ENCODE measurements around the gene PHOX2A. TPM values are rescaled to one million over a fixed set of nuclear protein-coding genes. Genes with fewer than 3 reads are reported as not detected.

Gene PHOX2A
- total and polyA plus RNA-seq, 2 donors (not counting 1 experiment from before 2014, with no cell fraction given), result not detected

- no peaks in the 10 kb centered on the region for H3K9me3 ChIP-seq (ENCODE audit: control insufficient read depth, insufficient read depth, low read depth, low read length)
- peaks cover 44% of the 10 kb centered on the region for H3K36me3 ChIP-seq (ENCODE audit: control insufficient read depth, insufficient read depth, low read length)
- H3K4me1 ChIP-seq (ENCODE audit: control insufficient read depth, extremely low read depth, insufficient read depth, low read length), result peaks cover 3% of the 10 kb centered on the region
- H3K27ac ChIP-seq (ENCODE audit: insufficient read depth, low read length), result no peak overlapping the region
- no peak for DNase-seq (ENCODE audit: low read depth in 2 of 2)
- no peak overlapping the region for H3K4me2 ChIP-seq (ENCODE audit: extremely low read depth, insufficient read depth, low read length)
- no peak overlapping the region for H2AFZ ChIP-seq (ENCODE audit: low read length)
- no peak overlapping the region for H3K9ac ChIP-seq (ENCODE audit: insufficient read depth, low read length)
- H4K20me1 ChIP-seq (ENCODE audit: control insufficient read depth, extremely low read depth, insufficient read depth, low read length), result peaks cover 2% of the 10 kb centered on the region
- no peaks in the 10 kb centered on the region for H3K27me3 ChIP-seq (ENCODE audit: control insufficient read depth, insufficient read depth, low read length)
- H3K4me3 ChIP-seq (replicated peaks in 1 of 4; ENCODE audit: control extremely low read depth in 1 of 4, insufficient read depth in 1 of 4, low read depth in 3 of 4, low read length in 4 of 4), result no peak overlapping the region
- no peaks in the 10 kb centered on the region for H3K79me2 ChIP-seq (ENCODE audit: control insufficient read depth, insufficient read depth, low read length)
- TF ChIP-seq EZH2 (IDR thresholded peaks at IDR 0.05; ENCODE audit: low read length, missing control alignments) (no peak), CTCF (conservative IDR thresholded peaks at IDR 0.05 in 1 of 2, IDR thresholded peaks at IDR 0.05 in 1 of 2; ENCODE audit: low read depth in 1 of 2, low read length in 2 of 2) (no peak)
Measured at GRCh38 chr11:72235351-72236057, 8.5 kb downstream of the PHOX2A start.

GRCh38 chr11:72234920-72235319 is 9.1 kb downstream of the PHOX2A start:
- no peak for TF ChIP-seq EZH2 (IDR thresholded peaks at IDR 0.05; ENCODE audit: low read length, missing control alignments)
- no peak for TF ChIP-seq CTCF (conservative IDR thresholded peaks at IDR 0.05 in 1 of 2, IDR thresholded peaks at IDR 0.05 in 1 of 2; ENCODE audit: low read depth in 1 of 2, low read length in 2 of 2)
- Histone ChIP-seq H3K4me1 (ENCODE audit: control insufficient read depth, extremely low read depth, insufficient read depth, low read length) (peaks cover 3% of the 10 kb centered on the region), H4K20me1 (ENCODE audit: control insufficient read depth, extremely low read depth, insufficient read depth, low read length) (peaks cover 2% of the 10 kb centered on the region)

GRCh38 chr11:72234514-72234830 is 9.5 kb downstream of the PHOX2A start:
- no peak for DNase-seq (ENCODE audit: low read depth in 2 of 2)
- Histone ChIP-seq H4K20me1 (ENCODE audit: control insufficient read depth, extremely low read depth, insufficient read depth, low read length) (peaks cover 2% of the 10 kb centered on the region), H3K9me3 (ENCODE audit: control insufficient read depth, insufficient read depth, low read depth, low read length) (no peaks in the 10 kb centered on the region), H3K79me2 (ENCODE audit: control insufficient read depth, insufficient read depth, low read length) (no peaks in the 10 kb centered on the region), H3K4me2 (ENCODE audit: extremely low read depth, insufficient read depth, low read length) (no peak overlapping the region), H3K27me3 (ENCODE audit: control insufficient read depth, insufficient read depth, low read length) (no peaks in the 10 kb centered on the region), H3K27ac (ENCODE audit: insufficient read depth, low read length) (no peak overlapping the region), H3K4me1 (ENCODE audit: control insufficient read depth, extremely low read depth, insufficient read depth, low read length) (peaks cover 3% of the 10 kb centered on the region), H2AFZ (ENCODE audit: low read length) (no peak overlapping the region), H3K36me3 (ENCODE audit: control insufficient read depth, insufficient read depth, low read length) (peaks cover 53% of the 10 kb centered on the region), H3K9ac (ENCODE audit: insufficient read depth, low read length) (no peak overlapping the region), H3K4me3 (replicated peaks in 1 of 4; ENCODE audit: control extremely low read depth in 1 of 4, insufficient read depth in 1 of 4, low read depth in 3 of 4, low read length in 4 of 4) (no peak overlapping the region)
- TF ChIP-seq CTCF (conservative IDR thresholded peaks at IDR 0.05 in 1 of 2, IDR thresholded peaks at IDR 0.05 in 1 of 2; ENCODE audit: low read depth in 1 of 2, low read length in 2 of 2) (no peak), EZH2 (IDR thresholded peaks at IDR 0.05; ENCODE audit: low read length, missing control alignments) (no peak)

More at GRCh38 chr11:72234920-72235319, 9.1 kb downstream of the PHOX2A start:
- Histone ChIP-seq H3K27me3 (ENCODE audit: control insufficient read depth, insufficient read depth, low read length) (no peaks in the 10 kb centered on the region), H3K79me2 (ENCODE audit: control insufficient read depth, insufficient read depth, low read length) (no peaks in the 10 kb centered on the region), H3K9ac (ENCODE audit: insufficient read depth, low read length) (no peak overlapping the region), H3K4me2 (ENCODE audit: extremely low read depth, insufficient read depth, low read length) (no peak overlapping the region), H3K4me3 (replicated peaks in 1 of 4; ENCODE audit: control extremely low read depth in 1 of 4, insufficient read depth in 1 of 4, low read depth in 3 of 4, low read length in 4 of 4) (no peak overlapping the region), H3K27ac (ENCODE audit: insufficient read depth, low read length) (no peak overlapping the region), H2AFZ (ENCODE audit: low read length) (no peak overlapping the region), H3K9me3 (ENCODE audit: control insufficient read depth, insufficient read depth, low read depth, low read length) (no peaks in the 10 kb centered on the region), H3K36me3 (ENCODE audit: control insufficient read depth, insufficient read depth, low read length) (peaks cover 50% of the 10 kb centered on the region)
- no peak for DNase-seq (ENCODE audit: low read depth in 2 of 2)
